HEK293 (cell line): Measurements from ENCODE around the gene TMPRSS12.

Experiments used
- CTCF ChIA-PET: fragments of 350-600 bp; formaldehyde crosslinking; extraction: SDS; loops from one replicate; lab custom pipeline; 2021; ENCODE audit warnings: antibody characterized with exemption; lab: Yijun Ruan, JAX
- POLR2A ChIA-PET: fragments of 300-600 bp; formaldehyde crosslinking; extraction: SDS; loops from one replicate; lab custom pipeline; 2020; ENCODE audit warnings: antibody characterized with exemption, inconsistent platforms; lab: Yijun Ruan, JAX
- H3K27ac ChIP-seq: fragments of 200-500 bp; sonication (Bioruptor generic); 2 replicates; pipeline ENCODE4 v1.5.1; 2014; ENCODE audit warnings: low read depth, low read length, control low read depth, inconsistent platforms; ENCODE audit errors: extremely low read depth
- H3K36me3 ChIP-seq, 2 experiments: fragments of 200-500 bp in 1 of 2; sonication (Bioruptor generic) in 1 of 2; 1 replicate in 1 of 2; 2 replicates in 1 of 2; pipeline ENCODE4 v1.5.1; 2014 to 2017; ENCODE audit warnings: inconsistent platforms in 2 of 2, low read length in 2 of 2; ENCODE audit not compliant: control insufficient read depth in 2 of 2, insufficient read depth in 1 of 2
- H3K4me1 ChIP-seq: fragments of 200-500 bp; sonication (Bioruptor generic); 2 replicates; pipeline ENCODE4 v1.5.1; 2014; ENCODE audit warnings: mild to moderate bottlenecking, low read length, inconsistent platforms; ENCODE audit not compliant: control insufficient read depth, insufficient read depth
- H3K4me3 ChIP-seq: 2 replicates; pipeline ENCODE4 v1.5.1; 2011; ENCODE audit warnings: low read depth, mild to moderate bottlenecking, control low read depth, low read length, moderate library complexity
- H3K9me3 ChIP-seq: fragments of 200-500 bp; sonication (Bioruptor generic); 2 replicates; pipeline ENCODE4 v1.5.1; 2014; ENCODE audit warnings: low read depth, low read length, inconsistent platforms; ENCODE audit not compliant: control insufficient read depth, insufficient read depth
- EGR2 ChIP-seq: fragments of 450-650 bp; formaldehyde crosslinking; IDR thresholded peaks from 2 replicates; pipeline ENCODE4 v1.5.1; 2016; ENCODE audit warnings: low read depth, missing biosample characterization, missing genetic modification characterization
- ELK4 ChIP-seq: IDR thresholded peaks from 2 replicates; pipeline ENCODE4 v1.6.1; 2011; ENCODE audit warnings: mild to moderate bottlenecking, low read depth, low read length, borderline replicate concordance
- FEZF1 ChIP-seq: fragments of 450-650 bp; formaldehyde crosslinking; IDR thresholded peaks from 2 replicates; pipeline ENCODE4 v1.5.1; 2016; ENCODE audit warnings: missing biosample characterization, missing genetic modification characterization
- IKZF3 ChIP-seq: fragments of 450-650 bp; IDR thresholded peaks from 2 replicates; pipeline ENCODE4 v1.5.0; 2018; ENCODE audit warnings: missing biosample characterization, mild to moderate bottlenecking, missing genetic modification characterization, moderate library complexity
- MEIS1 ChIP-seq: sonication (generic); formaldehyde crosslinking; IDR thresholded peaks from 2 replicates; pipeline ENCODE4 v1.8.1; 2022; ENCODE audit warnings: missing genetic modification reagents, mild to moderate bottlenecking, borderline replicate concordance
- MYNN ChIP-seq: fragments of 450-650 bp; formaldehyde crosslinking; IDR thresholded peaks from 2 replicates; pipeline ENCODE4 v1.5.1; 2016; ENCODE audit warnings: missing biosample characterization, missing genetic modification characterization, borderline replicate concordance
- REST ChIP-seq: fragments of 450-650 bp; formaldehyde crosslinking; IDR thresholded peaks from 2 replicates; pipeline ENCODE4 v1.5.1; 2016; ENCODE audit warnings: missing biosample characterization, missing genetic modification characterization
- TRIM28 ChIP-seq: IDR thresholded peaks from 2 replicates; pipeline ENCODE4 v1.6.1; 2011; ENCODE audit warnings: low read length, control low read depth, borderline replicate concordance
- YY1 ChIP-seq: fragments of 450-650 bp; formaldehyde crosslinking; IDR thresholded peaks from 2 replicates; pipeline ENCODE4 v1.5.1; 2018; ENCODE audit warnings: missing biosample characterization, missing genetic modification characterization
- ZBTB11 ChIP-seq: fragments of 450-650 bp; formaldehyde crosslinking; conservative IDR thresholded peaks from 2 replicates; pipeline ENCODE4 v1.5.1; 2016; ENCODE audit warnings: low read depth, missing biosample characterization, missing genetic modification characterization
- ZBTB7A ChIP-seq: fragments of 450-650 bp; formaldehyde crosslinking; IDR thresholded peaks from 2 replicates; pipeline ENCODE4 v1.5.1; 2016; ENCODE audit warnings: low read depth, missing biosample characterization, missing genetic modification characterization
- ZFP41 ChIP-seq: fragments of 450-650 bp; formaldehyde crosslinking; IDR thresholded peaks from 2 replicates; pipeline ENCODE4 v1.5.1; 2016; ENCODE audit warnings: missing biosample characterization, missing genetic modification characterization, borderline replicate concordance
- ZFP69B ChIP-seq: fragments of 450-650 bp; formaldehyde crosslinking; IDR thresholded peaks from 2 replicates; pipeline ENCODE4 v1.5.1; 2016; ENCODE audit warnings: missing biosample characterization, missing genetic modification characterization
- ZNF248 ChIP-seq: fragments of 450-650 bp; formaldehyde crosslinking; IDR thresholded peaks from 2 replicates; pipeline ENCODE4 v1.5.1; 2017; ENCODE audit warnings: missing biosample characterization, missing genetic modification characterization
- ZNF26 ChIP-seq: fragments of 450-650 bp; formaldehyde crosslinking; IDR thresholded peaks from 2 replicates; pipeline ENCODE4 v1.5.1; 2016; ENCODE audit warnings: missing biosample characterization, missing genetic modification characterization
- ZNF362 ChIP-seq: fragments of 450-650 bp; formaldehyde crosslinking; IDR thresholded peaks from 2 replicates; pipeline ENCODE4 v1.5.1; 2016; ENCODE audit warnings: missing biosample characterization, missing genetic modification characterization
- ZNF394 ChIP-seq: fragments of 450-650 bp; formaldehyde crosslinking; IDR thresholded peaks from 2 replicates; pipeline ENCODE4 v1.5.1; 2016; ENCODE audit warnings: missing biosample characterization, missing genetic modification characterization, mild to moderate bottlenecking, moderate library complexity, borderline replicate concordance
- ZNF473 ChIP-seq: fragments of 450-650 bp; formaldehyde crosslinking; IDR thresholded peaks from 2 replicates; pipeline ENCODE4 v1.5.1; 2017; ENCODE audit warnings: missing biosample characterization, missing genetic modification characterization
- ZNF596 ChIP-seq: fragments of 450-650 bp; IDR thresholded peaks from 2 replicates; pipeline ENCODE4 v1.5.0; 2018; ENCODE audit warnings: missing biosample characterization, mild to moderate bottlenecking, missing genetic modification characterization, moderate library complexity
- ZNF624 ChIP-seq: fragments of 450-650 bp; formaldehyde crosslinking; IDR thresholded peaks from 2 replicates; pipeline ENCODE4 v1.5.1; 2017; ENCODE audit warnings: missing biosample characterization, missing genetic modification characterization
- ZNF768 ChIP-seq: fragments of 450-650 bp; formaldehyde crosslinking; IDR thresholded peaks from 2 replicates; pipeline ENCODE4 v1.5.1; 2018; ENCODE audit warnings: missing biosample characterization, mild to moderate bottlenecking, missing genetic modification characterization
- ZXDB ChIP-seq: fragments of 450-650 bp; formaldehyde crosslinking; IDR thresholded peaks from 2 replicates; pipeline ENCODE4 v1.5.1; 2016; ENCODE audit warnings: missing biosample characterization, missing genetic modification characterization

Gene TMPRSS12

GRCh38 chr12:50934981-50935807 lies 92.5 kb downstream of the TMPRSS12 start:
- CTCF ChIA-PET, result no interaction called here
- H3K4me3 ChIP-seq, result no peak overlapping the region
- H3K9me3 ChIP-seq, result no peaks in the 10 kb centered on the region
- TF ChIP-seq MYNN (no peak), REST (tag by site-specific recombination) (no peak), MEIS1 (CRISPR knock-in tag) (no peak), ZNF248 (tag by site-specific recombination) (no peak), ZNF624 (tag by site-specific recombination) (no peak), TRIM28 (no peak), ZNF26 (tag by site-specific recombination) (no peak), IKZF3 (tag by site-specific recombination) (no peak), ZNF362 (tag by site-specific recombination) (no peak), ZNF473 (tag by site-specific recombination) (no peak), ZFP41 (tag by site-specific recombination) (no peak)
- no peak overlapping the region for H3K27ac ChIP-seq
- peaks cover 6 to 10% of the 10 kb centered on the region in 2 experiments; a peak in 2 of 3 replicates for H3K36me3 ChIP-seq
- H3K4me1 ChIP-seq, result peaks cover 3% of the 10 kb centered on the region
- POLR2A ChIA-PET, result no interaction called here

GRCh38 chr12:50936821-50937530 lies 94.2 kb downstream of the TMPRSS12 start:
- H3K4me3 ChIP-seq, result no peak overlapping the region
- POLR2A ChIA-PET, result no interaction called here
- no peak overlapping the region for H3K27ac ChIP-seq
- H3K36me3 ChIP-seq, result no peaks in the 10 kb centered on the region
- CTCF ChIA-PET, result no interaction called here
- no peaks in the 10 kb centered on the region for H3K9me3 ChIP-seq
- H3K4me1 ChIP-seq, result peaks cover 3% of the 10 kb centered on the region
- no peak for TF ChIP-seq ZNF394 (tag by site-specific recombination)
- TF ChIP-seq ZNF624 (tag by site-specific recombination), result no peak
- TF ChIP-seq ZNF473 (tag by site-specific recombination), result no peak
- TF ChIP-seq FEZF1 (tag by site-specific recombination), result no peak
- no peak for TF ChIP-seq ZFP69B (tag by site-specific recombination)
- TF ChIP-seq ZNF768 (tag by site-specific recombination), result no peak
- no peak for TF ChIP-seq YY1 (tag by site-specific recombination)
- no peak for TF ChIP-seq ZXDB (tag by site-specific recombination)
- TF ChIP-seq ZBTB7A (tag by site-specific recombination), result no peak
- TF ChIP-seq EGR2 (tag by site-specific recombination), result no peak
- TF ChIP-seq ZNF596 (tag by site-specific recombination), result no peak
- TF ChIP-seq ZBTB11 (tag by site-specific recombination), result no peak
- no peak for TF ChIP-seq MYNN
- no peak for TF ChIP-seq ELK4
